Liver (tissue), 9 donors: ENCODE measurements around the gene CLEC16A. TPM values are rescaled to one million over a fixed set of nuclear protein-coding genes. Genes with fewer than 3 reads are reported as not detected.

Experiments used
- DNase-seq: peaks from one replicate; pipeline ENCODE4 v3.0.0-alpha.2; 2017; ENCODE audit warnings: low spot score
- H3K27ac ChIP-seq, 2 donors: one replicate each; pipeline ENCODE4 v1.7.0; 2013; ENCODE audit warnings: inconsistent platforms in 2 of 2, low read length in 2 of 2, control low read depth in 1 of 2, low read depth in 1 of 2, mild to moderate bottlenecking in 1 of 2
- H3K27me3 ChIP-seq, 4 donors: one replicate each; pipeline versions ENCODE4 v1.6.1 to v1.7.0; 2013; ENCODE audit warnings: low read length in 3 of 4, inconsistent platforms in 1 of 4, mild to moderate bottlenecking in 1 of 4, moderate library complexity in 1 of 4; ENCODE audit not compliant: control insufficient read depth in 4 of 4, insufficient read depth in 4 of 4
- H3K36me3 ChIP-seq, 4 donors: one replicate each; pipeline versions ENCODE4 v1.6.1 to v1.7.0; 2013; ENCODE audit warnings: low read length in 3 of 4, mild to moderate bottlenecking in 3 of 4, low read depth in 1 of 4, moderate library complexity in 1 of 4; ENCODE audit not compliant: control insufficient read depth in 4 of 4, insufficient read depth in 3 of 4
- H3K4me1 ChIP-seq, 4 donors: one replicate each; pipeline versions ENCODE4 v1.6.1 to v1.7.0; 2013; ENCODE audit warnings: low read length in 3 of 4, mild to moderate bottlenecking in 3 of 4, moderate library complexity in 1 of 4; ENCODE audit not compliant: control insufficient read depth in 4 of 4, insufficient read depth in 4 of 4
- H3K4me3 ChIP-seq, 3 donors: one replicate each; pipeline versions ENCODE4 v1.6.1 to v1.7.0; 2013; ENCODE audit warnings: low read length in 3 of 3, control low read depth in 1 of 3, low read depth in 1 of 3, mild to moderate bottlenecking in 1 of 3
- H3K9ac ChIP-seq, 2 donors: one replicate each; pipeline ENCODE4 v1.7.0; 2013; ENCODE audit warnings: low read length in 2 of 2, mild to moderate bottlenecking in 2 of 2, moderate library complexity in 2 of 2, control low read depth in 1 of 2, low read depth in 1 of 2
- H3K9me3 ChIP-seq, 4 donors: one replicate each; pipeline versions ENCODE4 v1.6.1 to v1.7.0; 2013; ENCODE audit warnings: low read length in 3 of 4; ENCODE audit not compliant: control insufficient read depth in 4 of 4
- ATF3 ChIP-seq: IDR thresholded peaks from 2 replicates; pipeline ENCODE4 v1.6.1; 2016; ENCODE audit warnings: antibody characterized with exemption
- EGR1 ChIP-seq, 2 donors: IDR thresholded peaks; 2 replicates each; pipeline ENCODE4 v1.6.1; 2016 to 2018; ENCODE audit warnings: antibody characterized with exemption in 2 of 2, low read depth in 2 of 2
- FOXA1 ChIP-seq: IDR thresholded peaks from 2 replicates; pipeline ENCODE4 v1.6.1; 2016; ENCODE audit warnings: antibody characterized with exemption
- FOXA2 ChIP-seq: IDR thresholded peaks from 2 replicates; pipeline ENCODE4 v1.6.1; 2016; ENCODE audit warnings: antibody characterized with exemption
- GABPA ChIP-seq, 2 donors: IDR thresholded peaks in 1 of 2; conservative IDR thresholded peaks in 1 of 2; 2 replicates each; pipeline ENCODE4 v1.6.1; 2016; ENCODE audit warnings: antibody characterized with exemption in 2 of 2, mild to moderate bottlenecking in 1 of 2, moderate library complexity in 1 of 2
- HNF4A ChIP-seq, 2 donors: conservative IDR thresholded peaks; 2 replicates each; pipeline ENCODE4 v1.6.1; 2016; ENCODE audit warnings: antibody characterized with exemption in 2 of 2, mild to moderate bottlenecking in 2 of 2
- HNF4G ChIP-seq: IDR thresholded peaks from 2 replicates; pipeline ENCODE4 v1.6.1; 2016; ENCODE audit warnings: antibody characterized with exemption
- JUND ChIP-seq, 2 donors: IDR thresholded peaks; 2 replicates each; pipeline ENCODE4 v1.6.1; 2016; ENCODE audit warnings: antibody characterized with exemption in 2 of 2
- NR2F2 ChIP-seq: IDR thresholded peaks from 2 replicates; pipeline ENCODE4 v1.6.1; 2016; ENCODE audit warnings: antibody characterized with exemption
- RAD21 ChIP-seq, 2 donors: IDR thresholded peaks; 2 replicates each; pipeline ENCODE4 v1.6.1; 2016; ENCODE audit warnings: antibody characterized with exemption in 2 of 2, mild to moderate bottlenecking in 2 of 2
- REST ChIP-seq: IDR thresholded peaks from 2 replicates; pipeline ENCODE4 v1.6.1; 2016; ENCODE audit warnings: antibody characterized with exemption, mild to moderate bottlenecking
- RXRA ChIP-seq, 2 donors: IDR thresholded peaks; 2 replicates each; pipeline ENCODE4 v1.6.1; 2017 to 2018; ENCODE audit warnings: antibody characterized with exemption in 2 of 2, mild to moderate bottlenecking in 1 of 2
- SP1 ChIP-seq: IDR thresholded peaks from 2 replicates; pipeline ENCODE4 v1.6.1; 2018; ENCODE audit warnings: antibody characterized with exemption, mild to moderate bottlenecking
- TAF1 ChIP-seq: conservative IDR thresholded peaks from 2 replicates; pipeline ENCODE4 v1.6.1; 2016; ENCODE audit warnings: antibody characterized with exemption, mild to moderate bottlenecking
- YY1 ChIP-seq: IDR thresholded peaks from 2 replicates; pipeline ENCODE4 v1.6.1; 2016; ENCODE audit warnings: antibody characterized with exemption, mild to moderate bottlenecking
- WGBS: extraction: QIAGEN DNeasy Blood & Tissue Kit; methylation state at CpG from one replicate; pipeline ENCODE4 v1.1.7; 2013; 5-methylcytosine and 5-hydroxymethylcytosine counted together
- polyA plus RNA-seq, 2 donors: library from polyadenylated mRNA; stranded (reverse) in 1 of 2; unstranded in 1 of 2; fragments of 200-250 nt in 1 of 2; fragments of >200 nt in 1 of 2; fragmentation: Nextera tagmentation in 1 of 2; extraction: Ambion mirVana in 1 of 2; gene quantifications; one replicate each; pipeline versions ENCODE4 v1.2.1 to v1.2.3, GENCODE V29; 2013 to 2015
- total RNA-seq, 2 donors: library from RNA; depleted of rRNA; stranded (reverse); fragments of >200 nt; gene quantifications; one replicate each; pipeline ENCODE4 v1.2.3, GENCODE V29; 2014
- TF ChIP-seq, protein P1 (sequence below): IDR thresholded peaks from 2 replicates; pipeline ENCODE4 v1.6.1; 2016; ENCODE audit warnings: antibody characterized with exemption
- TF ChIP-seq, protein P2 (sequence below): fragments of 150-350 bp; IDR thresholded peaks from 2 replicates; pipeline ENCODE4 v1.5.1; 2017; ENCODE audit warnings: improper control_type of control experiment, low read depth, low read length; ENCODE audit not compliant: missing input control
- TF ChIP-seq, protein P3 (sequence below): IDR thresholded peaks from 2 replicates; pipeline ENCODE4 v1.6.1; 2016; ENCODE audit warnings: antibody characterized with exemption
- donor health status: healthy.
- donor health status: healthy.
- donor health status: healthy.
- donor health status: healthy.
- donor health status: healthy.

CLEC16A gene
- total and polyA plus RNA-seq, 4 donors = 9.7 to 23.0 (median 17.4) TPM

GRCh38 chr16:11158018-11158417 is 213.7 kb downstream of the CLEC16A start:
- Histone ChIP-seq H3K36me3 (peaks cover 0 to 1% (median 0%) of the 10 kb centered on the region in 4 donors), H3K4me1 (no peaks in the 10 kb centered on the region), H3K27ac (no peak overlapping the region), H3K27me3 (no peaks in the 10 kb centered on the region), H3K9me3 (no peaks in the 10 kb centered on the region), H3K4me3 (no peak overlapping the region), H3K9ac (no peak overlapping the region)
- DNase-seq = no peak
- TF ChIP-seq FOXA2 = no peak
- no peak for TF ChIP-seq REST
- TF ChIP-seq, protein P1, sequence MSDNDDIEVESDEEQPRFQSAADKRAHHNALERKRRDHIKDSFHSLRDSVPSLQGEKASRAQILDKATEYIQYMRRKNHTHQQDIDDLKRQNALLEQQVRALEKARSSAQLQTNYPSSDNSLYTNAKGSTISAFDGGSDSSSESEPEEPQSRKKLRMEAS = no peak
- TF ChIP-seq YY1 = no peak
- TF ChIP-seq JUND (IDR thresholded peaks at IDR 0.05) = no peak
- no peak for TF ChIP-seq GABPA (IDR thresholded peaks at IDR 0.05 in 1 of 2, conservative IDR thresholded peaks at IDR 0.05 in 1 of 2)
- TF ChIP-seq RXRA (IDR thresholded peaks at IDR 0.05) = no peak
- TF ChIP-seq, protein P2, sequence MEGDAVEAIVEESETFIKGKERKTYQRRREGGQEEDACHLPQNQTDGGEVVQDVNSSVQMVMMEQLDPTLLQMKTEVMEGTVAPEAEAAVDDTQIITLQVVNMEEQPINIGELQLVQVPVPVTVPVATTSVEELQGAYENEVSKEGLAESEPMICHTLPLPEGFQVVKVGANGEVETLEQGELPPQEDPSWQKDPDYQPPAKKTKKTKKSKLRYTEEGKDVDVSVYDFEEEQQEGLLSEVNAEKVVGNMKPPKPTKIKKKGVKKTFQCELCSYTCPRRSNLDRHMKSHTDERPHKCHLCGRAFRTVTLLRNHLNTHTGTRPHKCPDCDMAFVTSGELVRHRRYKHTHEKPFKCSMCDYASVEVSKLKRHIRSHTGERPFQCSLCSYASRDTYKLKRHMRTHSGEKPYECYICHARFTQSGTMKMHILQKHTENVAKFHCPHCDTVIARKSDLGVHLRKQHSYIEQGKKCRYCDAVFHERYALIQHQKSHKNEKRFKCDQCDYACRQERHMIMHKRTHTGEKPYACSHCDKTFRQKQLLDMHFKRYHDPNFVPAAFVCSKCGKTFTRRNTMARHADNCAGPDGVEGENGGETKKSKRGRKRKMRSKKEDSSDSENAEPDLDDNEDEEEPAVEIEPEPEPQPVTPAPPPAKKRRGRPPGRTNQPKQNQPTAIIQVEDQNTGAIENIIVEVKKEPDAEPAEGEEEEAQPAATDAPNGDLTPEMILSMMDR = no peak
- no peak for TF ChIP-seq RAD21 (IDR thresholded peaks at IDR 0.05)
- no peak for TF ChIP-seq ATF3
- no peak for TF ChIP-seq HNF4A (conservative IDR thresholded peaks at IDR 0.05)
- TF ChIP-seq HNF4G = no peak
- TF ChIP-seq FOXA1 = no peak
- TF ChIP-seq, protein P3, sequence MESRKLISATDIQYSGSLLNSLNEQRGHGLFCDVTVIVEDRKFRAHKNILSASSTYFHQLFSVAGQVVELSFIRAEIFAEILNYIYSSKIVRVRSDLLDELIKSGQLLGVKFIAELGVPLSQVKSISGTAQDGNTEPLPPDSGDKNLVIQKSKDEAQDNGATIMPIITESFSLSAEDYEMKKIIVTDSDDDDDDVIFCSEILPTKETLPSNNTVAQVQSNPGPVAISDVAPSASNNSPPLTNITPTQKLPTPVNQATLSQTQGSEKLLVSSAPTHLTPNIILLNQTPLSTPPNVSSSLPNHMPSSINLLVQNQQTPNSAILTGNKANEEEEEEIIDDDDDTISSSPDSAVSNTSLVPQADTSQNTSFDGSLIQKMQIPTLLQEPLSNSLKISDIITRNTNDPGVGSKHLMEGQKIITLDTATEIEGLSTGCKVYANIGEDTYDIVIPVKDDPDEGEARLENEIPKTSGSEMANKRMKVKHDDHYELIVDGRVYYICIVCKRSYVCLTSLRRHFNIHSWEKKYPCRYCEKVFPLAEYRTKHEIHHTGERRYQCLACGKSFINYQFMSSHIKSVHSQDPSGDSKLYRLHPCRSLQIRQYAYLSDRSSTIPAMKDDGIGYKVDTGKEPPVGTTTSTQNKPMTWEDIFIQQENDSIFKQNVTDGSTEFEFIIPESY = no peak
- no peak for TF ChIP-seq TAF1
- no peak for TF ChIP-seq SP1
- no peak for TF ChIP-seq NR2F2
- no peak for TF ChIP-seq EGR1 (IDR thresholded peaks at IDR 0.05; ENCODE audit: low read depth in 2 of 2)
- WGBS = 91% methylated on average over 12 of the region's 12 CpGs
